Inflammatory macrophage treated with lipopolysaccharide for 4 hours (primary cell): Measurements from ENCODE around the gene KCNK7.
A peak's percentile ranks its signal among the peaks of the same experiment; 100 is the strongest.

Experiments used
- DNase-seq: peaks from one replicate; pipeline ENCODE4 v3.0.0-alpha.2; 2020

KCNK7 gene

GRCh38 chr11:65610404-65610803, 14.8 kb upstream of the KCNK7 start:
- DNase-seq = peak; percentile 26

GRCh38 chr11:65609665-65610064, 14.1 kb upstream of the KCNK7 start:
- DNase-seq = no peak

- DNase-seq = no peak
Measured at GRCh38 chr11:65609229-65609628, 13.6 kb upstream of the KCNK7 start.

GRCh38 chr11:65607614-65608426, 12.2 kb upstream of the KCNK7 start:
- no peak for DNase-seq

GRCh38 chr11:65606876-65607613, 11.4 kb upstream of the KCNK7 start:
- peak; percentile 75 for DNase-seq

GRCh38 chr11:65604258-65604657, 8.7 kb upstream of the KCNK7 start:
- DNase-seq = no peak

GRCh38 chr11:65599955-65600246, 4.3 kb upstream of the KCNK7 start:
- no peak for DNase-seq

- DNase-seq = no peak
Measured at GRCh38 chr11:65599216-65599954, 3.8 kb upstream of the KCNK7 start.

- DNase-seq = no peak
Measured at GRCh38 chr11:65598258-65598699, 2.7 kb upstream of the KCNK7 start.

- DNase-seq = no peak
Measured at GRCh38 chr11:65596520-65596919, 920 bp upstream of the KCNK7 start.

GRCh38 chr11:65595131-65595530, 469 bp downstream of the KCNK7 start:
- DNase-seq = no peak

- DNase-seq = peak; percentile 53
Measured at GRCh38 chr11:65593518-65594414, 1.8 kb downstream of the KCNK7 start.

- no peak for DNase-seq
Measured at GRCh38 chr11:65592858-65593517, 2.6 kb downstream of the KCNK7 start.

GRCh38 chr11:65591939-65592857, 3.4 kb downstream of the KCNK7 start:
- no peak for DNase-seq

GRCh38 chr11:65590240-65590738, 5.3 kb downstream of the KCNK7 start:
- no peak for DNase-seq

- no peak for DNase-seq
Measured at GRCh38 chr11:65589444-65590239, 6.0 kb downstream of the KCNK7 start.

- peak; percentile 83 for DNase-seq
Measured at GRCh38 chr11:65588199-65589054, 7.2 kb downstream of the KCNK7 start.

- DNase-seq = peak; percentile 37
Measured at GRCh38 chr11:65586676-65587075, 8.9 kb downstream of the KCNK7 start.

GRCh38 chr11:65586247-65586630, 9.4 kb downstream of the KCNK7 start:
- DNase-seq = no peak
